Nephron progenitor cell (in vitro differentiated cells): ENCODE results near the gene PKP3.

ENCODE experiments used
- DNase-seq: peaks from one replicate; pipeline ENCODE4 v3.0.0; 2021
- H3K27ac Mint-ChIP-seq: 2 replicates; pipeline ENCODE4 v1.8.0; 2021; ENCODE audit warnings: mild to moderate bottlenecking, moderate library complexity, mixed read lengths
- H3K27me3 Mint-ChIP-seq: 2 replicates; pipeline ENCODE4 v1.8.0; 2021; ENCODE audit warnings: mild to moderate bottlenecking, low read depth, mixed read lengths; ENCODE audit not compliant: poor library complexity
- H3K36me3 Mint-ChIP-seq: 2 replicates; pipeline ENCODE4 v1.8.0; 2021; ENCODE audit warnings: low read depth, mixed read lengths
- H3K4me1 Mint-ChIP-seq: 2 replicates; pipeline ENCODE4 v1.8.0; 2021; ENCODE audit warnings: mixed read lengths
- H3K4me3 Mint-ChIP-seq: 2 replicates; pipeline ENCODE4 v1.8.0; 2021; ENCODE audit warnings: mild to moderate bottlenecking, moderate library complexity, mixed read lengths
- H3K9me3 Mint-ChIP-seq: 2 replicates; pipeline ENCODE4 v1.8.0; 2021; ENCODE audit warnings: mild to moderate bottlenecking, moderate library complexity, mixed read lengths
- TF ChIP-seq, protein P1 (sequence below): fragments of 200-600 bp; sonication (generic); IDR thresholded peaks from 2 replicates; pipeline ENCODE4 v1.5.0; 2021; ENCODE audit warnings: antibody characterized with exemption

Gene PKP3

DNA sequence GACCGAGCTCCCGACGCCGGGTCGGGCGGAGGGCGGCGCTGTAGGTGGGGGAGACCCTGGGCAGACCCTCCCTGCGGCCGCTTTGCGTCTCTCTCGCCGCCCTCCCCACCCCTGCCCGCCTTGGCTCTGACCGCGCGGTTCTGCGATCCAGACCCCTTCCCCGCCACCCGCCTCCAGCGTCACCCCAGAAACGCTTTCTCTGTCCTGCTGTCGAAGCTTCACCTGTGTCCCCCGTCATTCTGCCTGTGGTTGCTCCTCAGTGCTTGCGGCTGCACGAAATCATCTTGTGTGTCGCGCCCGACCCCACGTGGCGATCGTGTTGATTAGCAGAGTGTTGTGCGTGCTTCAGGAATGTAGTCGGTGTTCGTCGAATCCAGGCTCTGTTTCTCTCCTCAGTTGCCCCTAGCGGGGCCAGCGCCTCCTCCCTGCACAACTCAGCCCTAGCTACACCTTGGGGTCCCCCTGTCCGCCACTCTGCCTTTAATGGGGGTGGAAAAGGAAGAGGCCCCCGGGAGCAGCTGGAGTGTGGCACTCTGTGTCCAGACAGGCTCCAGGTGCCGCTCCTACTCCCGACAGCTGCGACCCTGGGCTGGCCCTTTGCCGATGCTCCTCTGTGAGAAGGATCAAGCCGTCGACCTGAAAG is 56.9 kb downstream of the PKP3 start:
- H3K27ac Mint-ChIP-seq: peak overlapping the region; percentile 45
- peak; percentile 71 for DNase-seq
- H3K4me1 Mint-ChIP-seq: peaks cover 55% of the 10 kb centered on the region
- H3K4me3 Mint-ChIP-seq: peak overlapping the region; percentile 94
- TF ChIP-seq, protein P1, sequence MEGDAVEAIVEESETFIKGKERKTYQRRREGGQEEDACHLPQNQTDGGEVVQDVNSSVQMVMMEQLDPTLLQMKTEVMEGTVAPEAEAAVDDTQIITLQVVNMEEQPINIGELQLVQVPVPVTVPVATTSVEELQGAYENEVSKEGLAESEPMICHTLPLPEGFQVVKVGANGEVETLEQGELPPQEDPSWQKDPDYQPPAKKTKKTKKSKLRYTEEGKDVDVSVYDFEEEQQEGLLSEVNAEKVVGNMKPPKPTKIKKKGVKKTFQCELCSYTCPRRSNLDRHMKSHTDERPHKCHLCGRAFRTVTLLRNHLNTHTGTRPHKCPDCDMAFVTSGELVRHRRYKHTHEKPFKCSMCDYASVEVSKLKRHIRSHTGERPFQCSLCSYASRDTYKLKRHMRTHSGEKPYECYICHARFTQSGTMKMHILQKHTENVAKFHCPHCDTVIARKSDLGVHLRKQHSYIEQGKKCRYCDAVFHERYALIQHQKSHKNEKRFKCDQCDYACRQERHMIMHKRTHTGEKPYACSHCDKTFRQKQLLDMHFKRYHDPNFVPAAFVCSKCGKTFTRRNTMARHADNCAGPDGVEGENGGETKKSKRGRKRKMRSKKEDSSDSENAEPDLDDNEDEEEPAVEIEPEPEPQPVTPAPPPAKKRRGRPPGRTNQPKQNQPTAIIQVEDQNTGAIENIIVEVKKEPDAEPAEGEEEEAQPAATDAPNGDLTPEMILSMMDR: peak; percentile 20
- H3K36me3 Mint-ChIP-seq: peaks cover 28% of the 10 kb centered on the region
- H3K27me3 Mint-ChIP-seq: peaks cover under 1% of the 10 kb centered on the region
- no peaks in the 10 kb centered on the region for H3K9me3 Mint-ChIP-seq

DNA sequence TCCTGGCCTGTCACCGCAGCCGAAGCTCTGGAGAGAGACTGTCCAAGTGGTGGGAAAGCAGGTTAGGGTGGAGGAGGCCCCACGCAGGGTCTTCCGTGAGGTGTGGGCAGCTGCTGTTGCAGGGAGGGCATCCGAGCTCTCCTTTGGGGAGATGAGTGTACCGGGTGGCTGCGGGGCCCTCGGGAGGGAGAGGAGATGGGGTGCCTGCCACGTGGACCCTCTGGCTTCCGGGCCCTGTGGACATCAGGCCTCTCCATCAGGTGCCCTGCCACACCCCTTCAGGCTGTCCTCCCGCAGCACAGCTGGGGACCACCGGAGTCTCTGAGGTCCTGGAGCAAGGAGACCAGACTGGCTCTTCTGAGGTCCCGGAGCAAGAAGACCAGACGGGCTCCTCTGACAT is 57.7 kb downstream of the PKP3 start:
- TF ChIP-seq, protein P1: no peak
- Mint-ChIP-seq H3K4me3 (peak overlapping the region; percentile 94), H3K27ac (no peak overlapping the region), H3K36me3 (peaks cover 33% of the 10 kb centered on the region), H3K27me3 (no peaks in the 10 kb centered on the region), H3K9me3 (no peaks in the 10 kb centered on the region), H3K4me1 (peaks cover 63% of the 10 kb centered on the region)
- DNase-seq: no peak

DNA sequence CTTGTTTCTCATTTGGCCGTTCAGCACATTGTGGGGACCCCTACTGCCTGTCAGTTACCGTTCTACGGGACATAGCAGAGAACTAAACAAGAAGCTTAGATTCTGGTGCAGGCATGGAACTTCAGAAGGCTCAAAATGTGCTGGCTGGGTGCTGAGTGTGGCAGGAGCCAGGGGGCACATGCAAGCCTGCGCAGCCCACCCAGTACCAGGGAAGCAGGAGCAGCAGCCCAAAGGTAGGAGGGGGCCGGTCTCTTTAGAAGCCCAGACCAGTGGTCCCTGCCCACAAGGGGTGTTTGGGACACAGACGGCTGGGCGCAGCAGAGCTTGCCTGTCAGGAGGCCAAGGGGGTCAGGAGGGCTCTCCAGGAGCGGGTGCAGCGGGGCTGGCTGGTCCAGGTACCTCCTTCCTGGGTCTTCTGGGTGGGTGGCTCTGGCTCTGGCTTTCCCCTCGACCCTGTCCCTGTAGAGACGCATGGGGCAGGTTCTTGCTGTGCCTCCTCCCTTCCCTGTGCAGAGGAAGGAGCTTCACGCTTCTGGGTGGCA is 58.3 kb downstream of the PKP3 start:
- H3K27me3 Mint-ChIP-seq: no peaks in the 10 kb centered on the region

DNA sequence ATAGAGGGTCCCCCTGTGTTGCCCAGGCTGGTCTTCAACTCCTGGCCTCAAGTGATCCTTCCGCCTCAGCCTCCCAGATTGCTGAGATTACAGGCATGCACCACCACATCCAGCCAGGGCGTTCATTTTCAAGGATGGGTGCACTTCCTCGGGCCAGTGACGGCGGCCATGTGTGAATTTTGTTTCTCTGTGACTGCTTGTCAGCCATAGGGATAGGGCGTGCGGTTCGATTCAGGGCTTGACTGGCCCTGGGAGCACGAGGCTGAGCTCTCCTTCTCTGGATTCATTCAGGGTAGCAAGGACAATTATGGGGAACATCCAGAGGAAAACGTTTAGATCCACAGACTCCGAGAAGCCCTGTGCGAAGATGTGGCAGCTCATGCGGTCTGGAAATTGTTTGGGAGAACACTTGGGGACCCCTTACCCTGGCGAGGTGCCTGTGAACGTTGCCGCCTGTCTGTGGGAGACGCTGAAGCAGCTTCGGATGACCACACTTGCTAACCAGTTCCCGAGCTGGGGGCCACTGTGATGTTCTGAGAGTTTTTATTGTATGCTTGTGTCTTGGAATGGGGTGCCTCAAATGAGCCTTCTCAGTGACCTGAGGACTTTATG is 59.0 kb downstream of the PKP3 start:
- DNase-seq: no peak
- Mint-ChIP-seq H3K27me3 (no peaks in the 10 kb centered on the region), H3K36me3 (peaks cover 44% of the 10 kb centered on the region), H3K9me3 (no peaks in the 10 kb centered on the region), H3K4me3 (peak overlapping the region; percentile 21), H3K27ac (no peak overlapping the region), H3K4me1 (peaks cover 74% of the 10 kb centered on the region)
- TF ChIP-seq, protein P1: no peak

More for the DNA sequence above, 58.3 kb downstream of the PKP3 start:
- peaks cover 37% of the 10 kb centered on the region for H3K36me3 Mint-ChIP-seq
- no peak for DNase-seq
- no peak overlapping the region for H3K27ac Mint-ChIP-seq
- H3K4me3 Mint-ChIP-seq: no peak overlapping the region
- no peaks in the 10 kb centered on the region for H3K9me3 Mint-ChIP-seq
- peaks cover 69% of the 10 kb centered on the region for H3K4me1 Mint-ChIP-seq
- TF ChIP-seq, protein P1: no peak

DNA sequence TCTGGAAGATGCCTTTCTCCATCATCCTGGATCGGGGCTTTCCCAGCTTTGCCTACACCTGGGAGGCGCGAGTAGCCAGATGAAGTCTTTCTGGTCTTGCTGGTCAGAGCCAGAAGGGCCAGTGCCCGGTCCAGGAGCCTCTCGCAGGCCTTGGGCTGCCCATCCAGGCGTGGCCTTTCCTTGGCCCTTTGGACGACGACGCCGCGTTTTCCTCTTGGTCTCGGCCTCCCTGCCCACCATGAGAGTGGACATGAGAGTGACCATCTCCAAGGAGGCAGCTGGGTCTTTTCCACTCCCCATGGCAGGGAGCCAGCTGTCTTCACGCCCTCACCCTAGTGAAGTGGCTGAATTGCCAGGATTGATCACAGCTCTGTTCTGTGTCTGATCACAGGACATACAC is 59.6 kb downstream of the PKP3 start:
- H3K36me3 Mint-ChIP-seq: peaks cover 44% of the 10 kb centered on the region
- H3K27me3 Mint-ChIP-seq: no peaks in the 10 kb centered on the region
- no peak overlapping the region for H3K27ac Mint-ChIP-seq
- H3K9me3 Mint-ChIP-seq: no peaks in the 10 kb centered on the region
- no peak for DNase-seq
- peaks cover 68% of the 10 kb centered on the region for H3K4me1 Mint-ChIP-seq
- TF ChIP-seq, protein P1: no peak
- H3K4me3 Mint-ChIP-seq: no peak overlapping the region
